WERI-Rb-1 (cell line): ENCODE results near the gene LMX1A.

Source experiments
- DNase-seq: peaks from one replicate; pipeline ENCODE4 v3.0.0-alpha.2; 2020
- H3K27ac ChIP-seq: fragments of 250-450 bp; sonication (Bioruptor Pico); 2 replicates; pipeline ENCODE4 v1.5.1; 2020; ENCODE audit warnings: mild to moderate bottlenecking, moderate library complexity
- H3K27me3 ChIP-seq: fragments of 250-450 bp; sonication (Bioruptor Pico); 2 replicates; pipeline ENCODE4 v1.5.1; 2021; ENCODE audit warnings: mild to moderate bottlenecking, low read depth, moderate library complexity; ENCODE audit not compliant: insufficient read depth, severe bottlenecking
- H3K36me3 ChIP-seq: fragments of 250-450 bp; sonication (Bioruptor Pico); 2 replicates; pipeline ENCODE4 v1.5.1; 2020; ENCODE audit warnings: mild to moderate bottlenecking, moderate library complexity
- H3K4me3 ChIP-seq: 2 replicates; pipeline ENCODE4 v1.5.1; 2011; ENCODE audit warnings: low read depth, mild to moderate bottlenecking, control low read depth, low read length
- H3K9me3 ChIP-seq: fragments of 250-450 bp; sonication (Bioruptor Pico); 2 replicates; pipeline ENCODE4 v1.5.1; 2021; ENCODE audit warnings: mild to moderate bottlenecking, moderate library complexity; ENCODE audit not compliant: severe bottlenecking
- TF ChIP-seq, protein P1 (sequence below): IDR thresholded peaks from 2 replicates; pipeline ENCODE4 v1.5.1; 2011; ENCODE audit warnings: low read depth, mild to moderate bottlenecking, control low read depth, inconsistent platforms, low read length

The LMX1A gene

DNA sequence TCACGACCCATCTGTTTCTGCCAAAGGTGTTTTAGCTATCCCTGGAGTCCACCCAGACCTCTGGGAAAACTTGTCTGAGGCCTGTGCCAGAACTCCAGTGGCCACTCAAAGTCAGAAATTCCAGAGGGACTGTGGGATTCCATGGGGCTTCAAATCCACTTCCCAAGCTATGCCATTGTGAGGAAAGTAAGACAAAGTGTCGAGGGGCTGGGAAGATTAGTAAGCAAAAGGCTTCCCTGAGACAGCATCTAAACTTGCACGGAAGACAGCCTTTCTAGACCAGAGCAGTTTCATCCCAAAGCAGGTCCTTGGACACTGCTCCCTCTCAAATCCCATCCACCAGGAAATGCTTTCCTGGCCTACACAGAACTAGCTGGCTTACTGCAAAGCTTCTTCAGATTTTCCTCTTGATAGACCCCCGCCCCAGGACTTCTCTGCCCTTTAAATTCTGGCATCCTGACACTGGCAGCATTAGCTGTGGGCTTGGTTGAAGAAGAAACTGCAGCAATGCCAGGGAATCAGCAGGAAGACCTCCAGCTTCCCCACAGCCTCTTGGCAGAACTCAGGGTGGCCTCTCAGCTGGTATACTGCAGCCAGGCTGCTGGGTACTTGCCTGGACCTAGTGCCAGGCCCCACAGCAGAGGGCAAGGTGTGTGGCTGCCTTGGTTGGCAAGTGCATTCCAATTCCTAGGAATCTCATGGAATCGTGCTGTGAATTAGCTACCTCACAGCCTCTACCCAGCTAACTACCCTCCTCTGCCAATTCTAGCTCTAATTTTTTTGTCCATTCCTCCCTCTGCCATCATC, 27.3 kb upstream of the LMX1A start:
- Histone ChIP-seq H3K27me3 (no peaks in the 10 kb centered on the region), H3K36me3 (no peaks in the 10 kb centered on the region), H3K27ac (no peak overlapping the region), H3K4me3 (no peak overlapping the region), H3K9me3 (no peaks in the 10 kb centered on the region)
- DNase-seq = no peak
- TF ChIP-seq, protein P1, sequence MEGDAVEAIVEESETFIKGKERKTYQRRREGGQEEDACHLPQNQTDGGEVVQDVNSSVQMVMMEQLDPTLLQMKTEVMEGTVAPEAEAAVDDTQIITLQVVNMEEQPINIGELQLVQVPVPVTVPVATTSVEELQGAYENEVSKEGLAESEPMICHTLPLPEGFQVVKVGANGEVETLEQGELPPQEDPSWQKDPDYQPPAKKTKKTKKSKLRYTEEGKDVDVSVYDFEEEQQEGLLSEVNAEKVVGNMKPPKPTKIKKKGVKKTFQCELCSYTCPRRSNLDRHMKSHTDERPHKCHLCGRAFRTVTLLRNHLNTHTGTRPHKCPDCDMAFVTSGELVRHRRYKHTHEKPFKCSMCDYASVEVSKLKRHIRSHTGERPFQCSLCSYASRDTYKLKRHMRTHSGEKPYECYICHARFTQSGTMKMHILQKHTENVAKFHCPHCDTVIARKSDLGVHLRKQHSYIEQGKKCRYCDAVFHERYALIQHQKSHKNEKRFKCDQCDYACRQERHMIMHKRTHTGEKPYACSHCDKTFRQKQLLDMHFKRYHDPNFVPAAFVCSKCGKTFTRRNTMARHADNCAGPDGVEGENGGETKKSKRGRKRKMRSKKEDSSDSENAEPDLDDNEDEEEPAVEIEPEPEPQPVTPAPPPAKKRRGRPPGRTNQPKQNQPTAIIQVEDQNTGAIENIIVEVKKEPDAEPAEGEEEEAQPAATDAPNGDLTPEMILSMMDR = no peak

DNA sequence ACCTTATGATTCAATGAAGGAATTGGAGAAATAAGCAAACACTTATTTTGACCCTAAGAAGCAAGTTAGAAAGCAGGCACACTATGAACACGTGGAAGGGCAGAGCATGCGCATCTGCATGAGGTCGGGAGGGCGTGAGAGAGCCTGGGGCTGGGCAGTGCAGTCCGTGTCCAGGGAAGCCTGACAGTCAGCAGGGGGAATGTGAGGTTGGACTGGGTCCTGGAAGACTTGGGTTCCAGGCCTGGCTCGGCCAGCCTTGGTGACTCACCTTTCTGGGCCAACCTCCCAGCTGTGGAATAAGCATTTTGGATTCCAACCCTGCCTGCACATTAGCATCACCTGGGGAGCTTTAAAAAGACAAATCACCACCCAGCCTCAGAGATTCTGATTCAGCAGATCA, 26.6 kb upstream of the LMX1A start:
- Histone ChIP-seq H3K27ac (no peak overlapping the region), H3K27me3 (no peaks in the 10 kb centered on the region), H3K36me3 (no peaks in the 10 kb centered on the region), H3K9me3 (no peaks in the 10 kb centered on the region), H3K4me3 (no peak overlapping the region)
- TF ChIP-seq, protein P1 = no peak
- no peak for DNase-seq

DNA sequence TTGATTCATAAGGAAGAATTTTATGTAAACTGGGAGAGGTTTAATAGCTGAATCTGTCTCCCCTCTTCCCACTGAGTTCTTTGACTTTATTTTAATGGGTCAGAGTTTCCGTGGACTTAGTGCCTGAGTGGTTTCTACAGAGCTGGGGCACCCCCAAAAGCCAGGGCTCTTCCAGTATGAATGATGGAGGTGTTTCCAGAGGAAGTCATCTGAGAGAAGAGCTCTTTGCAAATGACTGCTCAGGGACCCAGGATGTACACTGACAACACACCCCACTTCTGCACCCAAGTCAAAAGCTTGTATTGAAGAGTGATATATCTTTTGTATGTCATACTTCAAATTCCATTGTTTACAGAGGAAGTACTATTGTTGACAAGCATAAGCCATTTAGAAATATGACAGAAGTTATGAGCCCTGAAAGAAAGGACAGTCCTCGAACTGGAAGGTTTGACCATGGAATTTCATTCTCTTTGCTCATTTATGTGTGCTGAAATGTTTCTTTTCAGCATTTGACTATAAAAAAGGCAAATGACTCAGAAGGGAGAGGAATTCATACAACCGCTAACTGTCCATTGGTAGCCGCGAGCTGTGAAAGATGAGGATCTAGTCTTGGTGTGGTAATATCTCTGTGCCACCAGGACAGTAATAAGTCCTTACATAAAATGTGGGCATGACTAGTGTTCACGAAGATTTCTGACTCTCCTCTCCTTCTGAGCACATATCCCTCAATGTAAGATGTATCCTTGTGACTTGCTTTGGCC, 25.4 kb upstream of the LMX1A start:
- TF ChIP-seq, protein P1 = no peak
- no peaks in the 10 kb centered on the region for H3K36me3 ChIP-seq

DNA sequence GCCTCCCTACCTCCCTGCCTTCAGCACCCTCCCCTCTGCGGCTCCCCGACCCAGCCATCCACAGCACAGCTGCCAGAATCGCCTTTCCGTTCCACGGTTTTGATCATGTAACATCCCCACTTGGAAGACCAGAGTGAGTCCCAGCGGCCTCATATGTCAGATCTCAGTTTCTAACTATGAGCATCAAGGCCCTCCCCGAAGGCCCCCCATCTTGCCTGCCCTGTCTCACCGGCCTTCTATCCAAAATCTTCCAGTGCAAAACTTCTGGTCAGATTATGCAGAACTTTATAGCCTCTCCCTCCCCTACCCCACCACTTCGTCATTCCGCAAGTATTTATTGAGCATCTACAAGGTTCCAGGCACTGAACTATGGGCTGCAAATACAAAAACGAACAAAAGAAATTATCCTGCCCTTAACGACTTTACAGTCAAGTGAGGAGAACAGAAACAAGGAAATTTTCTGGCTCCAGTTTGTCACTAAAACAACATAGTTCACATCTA, 20.3 kb upstream of the LMX1A start:
- TF ChIP-seq, protein P1 = no peak
- Histone ChIP-seq H3K36me3 (no peaks in the 10 kb centered on the region), H3K4me3 (no peak overlapping the region), H3K27me3 (no peaks in the 10 kb centered on the region), H3K9me3 (no peaks in the 10 kb centered on the region), H3K27ac (no peak overlapping the region)
- DNase-seq = no peak

More for the DNA sequence above, 25.4 kb upstream of the LMX1A start:
- DNase-seq = no peak
- Histone ChIP-seq H3K27me3 (no peaks in the 10 kb centered on the region), H3K4me3 (no peak overlapping the region), H3K27ac (no peak overlapping the region), H3K9me3 (no peaks in the 10 kb centered on the region)

DNA sequence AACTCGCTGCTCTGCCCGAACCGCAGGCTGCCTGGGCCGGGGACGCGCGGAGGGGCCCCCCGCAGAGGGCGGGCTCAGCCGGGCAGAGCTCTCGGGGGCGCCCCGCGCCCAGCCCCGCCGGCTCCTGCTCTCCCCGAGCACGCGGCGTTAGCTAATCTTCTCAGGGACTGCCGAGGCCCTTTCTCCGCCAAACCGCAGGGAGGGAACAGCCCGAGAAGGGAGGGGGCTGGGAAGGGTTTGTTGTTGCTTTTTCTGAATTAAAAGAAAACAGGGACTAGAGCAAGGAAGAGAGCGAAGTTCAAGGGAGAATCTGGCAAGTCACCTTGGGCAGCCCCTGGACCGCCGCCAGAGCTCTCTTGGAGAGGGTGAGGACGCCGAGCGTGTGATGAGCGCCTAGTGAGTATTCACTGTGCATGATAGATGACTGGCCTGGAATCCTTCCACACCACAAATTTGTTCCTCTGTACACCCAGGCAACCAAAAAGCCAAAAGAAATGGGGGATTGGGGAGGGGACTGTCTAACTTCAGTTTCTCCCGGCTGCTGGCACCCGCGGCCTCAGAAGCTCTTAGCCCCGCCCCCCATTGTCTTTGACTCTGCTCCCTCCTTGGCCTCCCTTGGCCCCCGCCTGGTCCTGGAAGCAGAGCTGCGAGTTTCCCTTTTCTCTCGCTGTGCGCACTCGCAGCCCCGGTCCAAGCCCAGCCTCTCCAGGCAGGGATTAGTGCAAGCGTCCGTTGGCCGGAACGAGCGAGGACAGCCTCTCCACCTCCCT, 19.7 kb upstream of the LMX1A start:
- Histone ChIP-seq H3K27me3 (no peaks in the 10 kb centered on the region), H3K9me3 (no peaks in the 10 kb centered on the region), H3K36me3 (no peaks in the 10 kb centered on the region), H3K4me3 (no peak overlapping the region), H3K27ac (no peak overlapping the region)
- no peak for DNase-seq
- TF ChIP-seq, protein P1 = no peak
